ENCODE measurements around the gene SSR3. TPM values are rescaled to one million over a fixed set of nuclear protein-coding genes. Genes with fewer than 3 reads are reported as not detected.

The SSR3 gene
- total and polyA plus RNA-seq, 2 donors (not counting 3 experiments of a cell fraction or from before 2014, with no cell fraction given): 155 to 355 TPM

DNA sequence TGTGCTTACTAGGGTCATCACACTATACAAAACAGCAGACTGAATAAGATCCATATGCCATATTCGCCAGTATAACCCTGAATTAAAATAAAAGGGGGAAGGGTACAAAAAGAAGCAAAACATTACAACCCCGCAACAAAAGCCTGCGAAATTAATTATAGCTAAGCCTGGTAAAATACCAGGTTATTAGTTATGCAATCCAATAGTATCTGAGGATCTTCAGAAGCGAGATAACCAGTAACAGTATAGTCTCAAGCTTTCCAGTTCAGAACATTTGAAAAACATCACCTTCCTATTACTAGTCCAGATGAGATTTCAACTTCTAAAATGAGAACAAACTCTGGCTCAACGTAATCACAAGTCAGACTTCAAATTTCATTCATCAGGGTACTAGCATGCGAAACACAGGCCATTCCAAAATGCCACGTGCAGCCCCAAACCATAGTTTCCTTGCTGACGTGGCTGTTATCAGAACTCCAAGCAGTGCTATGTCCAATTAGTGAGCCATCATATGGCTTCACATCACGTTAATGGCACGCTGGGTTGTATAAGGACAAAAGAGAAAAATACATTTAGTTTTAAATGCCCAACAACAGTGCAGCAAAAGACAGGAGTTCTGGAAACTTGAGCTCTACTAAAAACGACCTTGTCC, 1.1 kb downstream of the SSR3 start:
- Histone ChIP-seq H2AFZ (ENCODE audit: low read depth, low read length) (no peak overlapping the region), H3K4me3 (replicated peaks in 1 of 3; ENCODE audit: insufficient read depth in 1 of 3, low read depth in 1 of 3, low read length in 3 of 3) (peak overlapping the region; percentile 79 to 97 (median 94)), H3K27ac (ENCODE audit: insufficient read depth, low read depth, low read length) (peak overlapping the region; percentile 87), H3K79me2 (ENCODE audit: control insufficient read depth, insufficient read depth, low read length) (peaks cover 61% of the 10 kb centered on the region), H3K36me3 (ENCODE audit: control insufficient read depth in 2 of 2, extremely low read depth in 1 of 2, insufficient read depth in 2 of 2, low read length in 2 of 2) (peaks cover 0 to 13% of the 10 kb centered on the region in 2 experiments), H3K9ac (replicated peaks; ENCODE audit: extremely low read depth, insufficient read depth, low read length) (peak overlapping the region; percentile 97), H3K4me1 (ENCODE audit: control insufficient read depth, extremely low read depth, insufficient read depth, low read length) (peaks cover 53% of the 10 kb centered on the region), H3K9me1 (replicated peaks; ENCODE audit: control insufficient read depth, extremely low read depth, insufficient read depth, low read length) (no peaks in the 10 kb centered on the region), H3K27me3 (ENCODE audit: control insufficient read depth in 2 of 2, insufficient read depth in 2 of 2, low read length in 2 of 2) (no peaks in the 10 kb centered on the region), H3K4me2 (ENCODE audit: insufficient read depth, low read length) (peak overlapping the region; percentile 62), H3K9me3 (replicated peaks; ENCODE audit: control insufficient read depth, insufficient read depth, low read length) (no peaks in the 10 kb centered on the region), H4K20me1 (replicated peaks; ENCODE audit: control insufficient read depth, extremely low read depth, insufficient read depth, low read length) (peaks cover 8% of the 10 kb centered on the region)
- ChIA-PET POLR2A (interaction anchor here (0.6 to 2.3 kb wide), 4 partner anchors 11 to 122 kb away, joined by 3 to 12 read pairs (median 9); no protein-coding TSS in a partner anchor), CTCF (interaction anchor here (1.0 to 3.7 kb wide), 10 partner anchors 10 to 584 kb away, joined by 3 to 31 read pairs (median 10); partner anchors contain the start of gene TIPARP)
- intact Hi-C loops (cut with micrococcal nuclease) (loop anchor here (2.0 to 5.0 kb wide), 2 partner anchors 263 to 978 kb away; no protein-coding TSS in a partner anchor), dilution Hi-C loops (cut with MboI; ENCODE audit: extremely low pct_ligation_motif_present, low sequenced_read_pairs) (no loop called here)
- peak; percentile 76 for FAIRE-seq
- no TSS peak for BruUV-seq (replicated peaks)
- TF ChIP-seq MYC (IDR thresholded peaks at IDR 0.05; ENCODE audit: low read depth, low read length) (peak; percentile 74), POLR2A (IDR thresholded peaks at IDR 0.05; ENCODE audit: low read depth, low read length) (peak; percentile 42), FOS (IDR thresholded peaks at IDR 0.05; ENCODE audit: borderline replicate concordance, insufficient read depth, low read length) (no peak), EZH2 (IDR thresholded peaks at IDR 0.05; ENCODE audit: borderline replicate concordance, low read depth, low read length, severe bottlenecking) (no peak), POLR2AphosphoS5 (IDR thresholded peaks at IDR 0.05; ENCODE audit: insufficient read depth, low read depth, low read length) (peak; percentile 60), JUN (IDR thresholded peaks at IDR 0.05; ENCODE audit: borderline replicate concordance, insufficient read depth, insufficient read length, low read depth) (no peak), GATA2 (IDR thresholded peaks at IDR 0.05; ENCODE audit: insufficient read depth, insufficient read length, low read depth, low read length) (no peak)
- TF ChIP-seq, protein P1, sequence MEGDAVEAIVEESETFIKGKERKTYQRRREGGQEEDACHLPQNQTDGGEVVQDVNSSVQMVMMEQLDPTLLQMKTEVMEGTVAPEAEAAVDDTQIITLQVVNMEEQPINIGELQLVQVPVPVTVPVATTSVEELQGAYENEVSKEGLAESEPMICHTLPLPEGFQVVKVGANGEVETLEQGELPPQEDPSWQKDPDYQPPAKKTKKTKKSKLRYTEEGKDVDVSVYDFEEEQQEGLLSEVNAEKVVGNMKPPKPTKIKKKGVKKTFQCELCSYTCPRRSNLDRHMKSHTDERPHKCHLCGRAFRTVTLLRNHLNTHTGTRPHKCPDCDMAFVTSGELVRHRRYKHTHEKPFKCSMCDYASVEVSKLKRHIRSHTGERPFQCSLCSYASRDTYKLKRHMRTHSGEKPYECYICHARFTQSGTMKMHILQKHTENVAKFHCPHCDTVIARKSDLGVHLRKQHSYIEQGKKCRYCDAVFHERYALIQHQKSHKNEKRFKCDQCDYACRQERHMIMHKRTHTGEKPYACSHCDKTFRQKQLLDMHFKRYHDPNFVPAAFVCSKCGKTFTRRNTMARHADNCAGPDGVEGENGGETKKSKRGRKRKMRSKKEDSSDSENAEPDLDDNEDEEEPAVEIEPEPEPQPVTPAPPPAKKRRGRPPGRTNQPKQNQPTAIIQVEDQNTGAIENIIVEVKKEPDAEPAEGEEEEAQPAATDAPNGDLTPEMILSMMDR (IDR thresholded peaks at IDR 0.05; ENCODE audit: extremely low read depth in 1 of 2, insufficient read depth in 1 of 2, low read depth in 1 of 2, low read length in 2 of 2): no peak
- TF ChIP-seq, protein P2, sequence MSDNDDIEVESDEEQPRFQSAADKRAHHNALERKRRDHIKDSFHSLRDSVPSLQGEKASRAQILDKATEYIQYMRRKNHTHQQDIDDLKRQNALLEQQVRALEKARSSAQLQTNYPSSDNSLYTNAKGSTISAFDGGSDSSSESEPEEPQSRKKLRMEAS (IDR thresholded peaks at IDR 0.05; ENCODE audit: insufficient read depth, insufficient read length): peak; percentile 76
- DNase-seq (ENCODE audit: low read depth, low spot score): peak; percentile 57
